Subcutaneous adipose tissue (tissue), 4 donors: ENCODE data around the gene EIF2S3. TPM values are rescaled to one million over a fixed set of nuclear protein-coding genes. Genes with fewer than 3 reads are reported as not detected.

ENCODE experiments used
- CTCF ChIP-seq: fragments of 450-650 bp; IDR thresholded peaks from one replicate; pipeline ENCODE4 v1.5.1; 2016; ENCODE audit warnings: low read depth, mild to moderate bottlenecking, control low read depth, antibody characterized with exemption, moderate library complexity
- total RNA-seq, 4 donors: library from RNA; depleted of rRNA; stranded (reverse); fragments of >200 nt; gene quantifications; one replicate each; pipeline ENCODE4 v1.1.0, GENCODE V29; 2016

EIF2S3 gene
- total RNA-seq, 4 donors from 2014 or later: 110 to 126 (median 113) TPM

- TF ChIP-seq CTCF: no peak
These were observed 8.7 kb downstream of the EIF2S3 start for GRCh38 chrX:24063488-24063887.

GRCh38 chrX:24069877-24070276 is 15.1 kb downstream of the EIF2S3 start:
- TF ChIP-seq CTCF: no peak

GRCh38 chrX:24079411-24079810 is 24.7 kb downstream of the EIF2S3 start:
- TF ChIP-seq CTCF: no peak

GRCh38 chrX:24080704-24081103 is 25.9 kb downstream of the EIF2S3 start:
- TF ChIP-seq CTCF: no peak

- no peak for TF ChIP-seq CTCF
These were observed 27.0 kb downstream of the EIF2S3 start for GRCh38 chrX:24081661-24082154.

- TF ChIP-seq CTCF: no peak
These were observed 27.7 kb downstream of the EIF2S3 start for GRCh38 chrX:24082447-24082846.

- TF ChIP-seq CTCF: no peak
These were observed 30.3 kb downstream of the EIF2S3 start for GRCh38 chrX:24085101-24085500.
